K562 (cell line): Measurements from ENCODE around the gene FOXRED2. TPM values are rescaled to one million over a fixed set of nuclear protein-coding genes. Genes with fewer than 3 reads are reported as not detected.

Source experiments
- E2F8 ChIP-seq: fragments of 450-650 bp; IDR thresholded peaks from 2 replicates; pipeline ENCODE4 v1.7.1; 2018; ENCODE audit warnings: mild to moderate bottlenecking, low read depth; ENCODE audit not compliant: partially characterized antibody
- FOXK2 ChIP-seq, 2 experiments: fragments of 450-650 bp; IDR thresholded peaks in 1 of 2; conservative IDR thresholded peaks in 1 of 2; 2 replicates each; pipeline ENCODE4 v1.6.1; 2016; ENCODE audit warnings: low read depth in 2 of 2, mild to moderate bottlenecking in 1 of 2
- JUNB ChIP-seq: fragments of 450-650 bp; formaldehyde crosslinking; conservative IDR thresholded peaks from 2 replicates; pipeline ENCODE4 v1.4.0; 2020; ENCODE audit warnings: mild to moderate bottlenecking
- MTA3 ChIP-seq: fragments of 450-650 bp; formaldehyde crosslinking; IDR thresholded peaks from 2 replicates; pipeline ENCODE4 v1.6.1; 2017; ENCODE audit warnings: mild to moderate bottlenecking, borderline replicate concordance
- RB1 ChIP-seq: fragments of 450-650 bp; IDR thresholded peaks from 2 replicates; pipeline ENCODE4 v1.6.1; 2017; ENCODE audit warnings: low read depth, mild to moderate bottlenecking
- SIN3A ChIP-seq, 2 experiments: fragments of 150-350 bp in 1 of 2; IDR thresholded peaks; 2 replicates each; pipeline ENCODE4 v1.6.1; 2011 to 2016; ENCODE audit warnings: borderline replicate concordance in 2 of 2, low read depth in 2 of 2, low read length in 2 of 2, mild to moderate bottlenecking in 2 of 2, moderate library complexity in 2 of 2; ENCODE audit not compliant: control insufficient read depth in 1 of 2
- SIX5 ChIP-seq, 2 experiments: IDR thresholded peaks; 2 replicates each; pipeline ENCODE4 v1.6.1; 2011; ENCODE audit warnings: low read length in 2 of 2, borderline replicate concordance in 1 of 2, low read depth in 1 of 2, mild to moderate bottlenecking in 1 of 2, moderate library complexity in 1 of 2; ENCODE audit not compliant: insufficient read depth in 1 of 2
- SP1 ChIP-seq: sonication (generic); formaldehyde crosslinking; IDR thresholded peaks from 2 replicates; pipeline ENCODE4 v1.8.1; 2022; ENCODE audit warnings: mild to moderate bottlenecking, missing genetic modification reagents
- TAF7 ChIP-seq: fragments of 450-650 bp; IDR thresholded peaks from 2 replicates; pipeline ENCODE4 v1.6.1; 2016; ENCODE audit warnings: missing genetic modification characterization, missing compliant biosample characterization
- ZFP1 ChIP-seq: fragments of 450-650 bp; formaldehyde crosslinking; IDR thresholded peaks from 2 replicates; pipeline ENCODE4 v1.4.0; 2020; ENCODE audit warnings: mild to moderate bottlenecking, mixed read lengths
- ZFX ChIP-seq: sonication (generic); formaldehyde crosslinking; IDR thresholded peaks from 2 replicates; pipeline ENCODE4 v1.8.0; 2022; ENCODE audit warnings: mild to moderate bottlenecking, missing genetic modification reagents, moderate library complexity
- ZNF316 ChIP-seq: fragments of 450-650 bp; IDR thresholded peaks from 2 replicates; pipeline ENCODE4 v1.6.1; 2016
- ZNF644 ChIP-seq: fragments of 200-800 bp; sonication (Bioruptor generic); IDR thresholded peaks from 2 replicates; pipeline ENCODE4 v1.6.1; 2016; ENCODE audit warnings: low read depth, missing genetic modification characterization, missing compliant biosample characterization
- polyA plus RNA-seq, 8 experiments: library from polyadenylated mRNA; depleted of rRNA in 4 of 8; stranded (reverse) in 5 of 8; unstranded in 3 of 8; fragments of >200 nt; fragmentation: Nextera tagmentation in 2 of 8; fragmentation: Illumina TruSeq in 1 of 8; extraction: Ambion mirVana in 2 of 8; extraction: Trizol in 1 of 8; gene quantifications; 2 replicates each; pipeline versions ENCODE4 v1.2.1 to v1.2.3, GENCODE V29; 2011 to 2014; ENCODE audit warnings: inconsistent platforms in 1 of 8, missing spikeins in 1 of 8
- total RNA-seq, 7 experiments: library from RNA; depleted of rRNA in 6 of 7; stranded (reverse); fragments of >200 nt in 6 of 7; fragmentation: Illumina TruSeq in 2 of 7; extraction: Trizol in 2 of 7; gene quantifications; 2 replicates each; pipeline versions ENCODE4 v1.2.1 to v1.2.3, GENCODE V29; 2011 to 2021; ENCODE audit warnings: low replicate concordance in 1 of 7
- TF ChIP-seq, protein P1 (sequence below), 3 experiments: fragments of 200-800 bp in 1 of 3; fragments of 250-450 bp in 1 of 3; fragments of 450-650 bp in 1 of 3; sonication (Bioruptor Pico) in 1 of 3; sonication (Bioruptor generic) in 1 of 3; formaldehyde crosslinking in 1 of 3; IDR thresholded peaks; 2 replicates each; pipeline versions ENCODE4 v1.6.1 to v1.8.0; 2016 to 2022; ENCODE audit warnings: mild to moderate bottlenecking in 2 of 3, missing genetic modification characterization in 2 of 3, missing compliant biosample characterization in 1 of 3, moderate library complexity in 1 of 3
- TF ChIP-seq, protein P2 (sequence below): fragments of 250-450 bp; sonication (Bioruptor Pico); IDR thresholded peaks from 2 replicates; pipeline ENCODE4 v1.5.0; 2022; ENCODE audit warnings: mild to moderate bottlenecking
- TF ChIP-seq, protein P3 (sequence below): sonication (generic); formaldehyde crosslinking; IDR thresholded peaks from 2 replicates; pipeline ENCODE4 v1.8.0; 2022; ENCODE audit warnings: mild to moderate bottlenecking, missing genetic modification reagents

The FOXRED2 gene
- total and polyA plus RNA-seq, 9 of the 15 experiments (the other 6 are each of a cell fraction or from before 2014, with no cell fraction given) = 2.8 to 48.4 (median 7.8) TPM

DNA sequence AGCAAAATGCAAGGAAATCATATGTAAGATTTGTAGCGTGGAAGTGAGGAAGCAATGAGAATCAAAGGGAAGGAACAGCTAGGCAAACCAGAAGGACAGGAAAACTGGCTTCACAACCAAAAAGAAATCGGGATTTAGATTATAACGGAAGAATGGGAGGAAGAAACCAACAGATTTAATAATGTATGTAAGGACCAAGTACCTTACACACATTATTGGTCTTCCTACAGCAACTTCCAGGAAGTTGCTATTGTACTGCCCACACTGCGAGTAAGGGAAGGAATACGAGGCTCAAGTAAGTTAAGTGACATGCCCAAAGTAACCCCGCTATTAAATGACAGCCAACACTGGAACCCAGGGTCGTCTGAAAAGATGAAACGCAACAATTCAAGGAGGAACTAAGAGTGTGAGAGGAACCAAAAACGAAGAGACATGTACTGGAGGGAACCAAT lies 25.9 kb downstream of the FOXRED2 start (continued):
- TF ChIP-seq, protein P1, sequence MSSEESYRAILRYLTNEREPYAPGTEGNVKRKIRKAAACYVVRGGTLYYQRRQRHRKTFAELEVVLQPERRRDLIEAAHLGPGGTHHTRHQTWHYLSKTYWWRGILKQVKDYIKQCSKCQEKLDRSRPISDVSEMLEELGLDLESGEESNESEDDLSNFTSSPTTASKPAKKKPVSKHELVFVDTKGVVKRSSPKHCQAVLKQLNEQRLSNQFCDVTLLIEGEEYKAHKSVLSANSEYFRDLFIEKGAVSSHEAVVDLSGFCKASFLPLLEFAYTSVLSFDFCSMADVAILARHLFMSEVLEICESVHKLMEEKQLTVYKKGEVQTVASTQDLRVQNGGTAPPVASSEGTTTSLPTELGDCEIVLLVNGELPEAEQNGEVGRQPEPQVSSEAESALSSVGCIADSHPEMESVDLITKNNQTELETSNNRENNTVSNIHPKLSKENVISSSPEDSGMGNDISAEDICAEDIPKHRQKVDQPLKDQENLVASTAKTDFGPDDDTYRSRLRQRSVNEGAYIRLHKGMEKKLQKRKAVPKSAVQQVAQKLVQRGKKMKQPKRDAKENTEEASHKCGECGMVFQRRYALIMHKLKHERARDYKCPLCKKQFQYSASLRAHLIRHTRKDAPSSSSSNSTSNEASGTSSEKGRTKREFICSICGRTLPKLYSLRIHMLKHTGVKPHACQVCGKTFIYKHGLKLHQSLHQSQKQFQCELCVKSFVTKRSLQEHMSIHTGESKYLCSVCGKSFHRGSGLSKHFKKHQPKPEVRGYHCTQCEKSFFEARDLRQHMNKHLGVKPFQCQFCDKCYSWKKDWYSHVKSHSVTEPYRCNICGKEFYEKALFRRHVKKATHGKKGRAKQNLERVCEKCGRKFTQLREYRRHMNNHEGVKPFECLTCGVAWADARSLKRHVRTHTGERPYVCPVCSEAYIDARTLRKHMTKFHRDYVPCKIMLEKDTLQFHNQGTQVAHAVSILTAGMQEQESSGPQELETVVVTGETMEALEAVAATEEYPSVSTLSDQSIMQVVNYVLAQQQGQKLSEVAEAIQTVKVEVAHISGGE (CRISPR knock-in tag; IDR thresholded peaks at IDR 0.05) = 0 out of 6 replicates have a peak, but pooled peaks of 1 of the 3 experiments have one; percentile 91
- TF ChIP-seq ZNF644 (tag) (no peak), SIN3A (IDR thresholded peaks at IDR 0.05; ENCODE audit: borderline replicate concordance in 2 of 2, control insufficient read depth in 1 of 2, low read depth in 2 of 2, low read length in 2 of 2) (peak in 1 of 2 experiments; percentile 27; a peak in 1 of 4 replicates), SIX5 (IDR thresholded peaks at IDR 0.05; ENCODE audit: borderline replicate concordance in 1 of 2, insufficient read depth in 1 of 2, low read depth in 1 of 2, low read length in 2 of 2) (peak in 1 of 2 experiments; percentile 33; a peak in 1 of 4 replicates), FOXK2 (conservative IDR thresholded peaks at IDR 0.05 in 1 of 2, IDR thresholded peaks at IDR 0.05 in 1 of 2; ENCODE audit: low read depth in 2 of 2) (peak in 1 of 2 experiments; percentile 19; a peak in 1 of 4 replicates), JUNB (CRISPR knock-in tag) (no peak), MTA3 (no peak), ZFX (CRISPR knock-in tag) (peak; percentile 34; the same call in 1 of the 2 replicates), ZFP1 (CRISPR knock-in tag) (no peak), RB1 (no peak), E2F8 (no peak), SP1 (CRISPR knock-in tag) (no peak), ZNF316 (no peak), TAF7 (tag) (peak; percentile 80)
- TF ChIP-seq, protein P2, sequence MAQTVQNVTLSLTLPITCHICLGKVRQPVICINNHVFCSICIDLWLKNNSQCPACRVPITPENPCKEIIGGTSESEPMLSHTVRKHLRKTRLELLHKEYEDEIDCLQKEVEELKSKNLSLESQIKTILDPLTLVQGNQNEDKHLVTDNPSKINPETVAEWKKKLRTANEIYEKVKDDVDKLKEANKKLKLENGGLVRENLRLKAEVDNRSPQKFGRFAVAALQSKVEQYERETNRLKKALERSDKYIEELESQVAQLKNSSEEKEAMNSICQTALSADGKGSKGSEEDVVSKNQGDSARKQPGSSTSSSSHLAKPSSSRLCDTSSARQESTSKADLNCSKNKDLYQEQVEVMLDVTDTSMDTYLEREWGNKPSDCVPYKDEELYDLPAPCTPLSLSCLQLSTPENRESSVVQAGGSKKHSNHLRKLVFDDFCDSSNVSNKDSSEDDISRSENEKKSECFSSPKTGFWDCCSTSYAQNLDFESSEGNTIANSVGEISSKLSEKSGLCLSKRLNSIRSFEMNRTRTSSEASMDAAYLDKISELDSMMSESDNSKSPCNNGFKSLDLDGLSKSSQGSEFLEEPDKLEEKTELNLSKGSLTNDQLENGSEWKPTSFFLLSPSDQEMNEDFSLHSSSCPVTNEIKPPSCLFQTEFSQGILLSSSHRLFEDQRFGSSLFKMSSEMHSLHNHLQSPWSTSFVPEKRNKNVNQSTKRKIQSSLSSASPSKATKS = no peak
- TF ChIP-seq, protein P3, sequence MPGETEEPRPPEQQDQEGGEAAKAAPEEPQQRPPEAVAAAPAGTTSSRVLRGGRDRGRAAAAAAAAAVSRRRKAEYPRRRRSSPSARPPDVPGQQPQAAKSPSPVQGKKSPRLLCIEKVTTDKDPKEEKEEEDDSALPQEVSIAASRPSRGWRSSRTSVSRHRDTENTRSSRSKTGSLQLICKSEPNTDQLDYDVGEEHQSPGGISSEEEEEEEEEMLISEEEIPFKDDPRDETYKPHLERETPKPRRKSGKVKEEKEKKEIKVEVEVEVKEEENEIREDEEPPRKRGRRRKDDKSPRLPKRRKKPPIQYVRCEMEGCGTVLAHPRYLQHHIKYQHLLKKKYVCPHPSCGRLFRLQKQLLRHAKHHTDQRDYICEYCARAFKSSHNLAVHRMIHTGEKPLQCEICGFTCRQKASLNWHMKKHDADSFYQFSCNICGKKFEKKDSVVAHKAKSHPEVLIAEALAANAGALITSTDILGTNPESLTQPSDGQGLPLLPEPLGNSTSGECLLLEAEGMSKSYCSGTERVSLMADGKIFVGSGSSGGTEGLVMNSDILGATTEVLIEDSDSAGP = no peak
